COLO829 (cell line): ENCODE measurements around the gene CRYBA1.
A peak's percentile ranks its signal among the peaks of the same experiment; 100 is the strongest.
"Not testable (repeated sequence)": the region's sequence is repeated elsewhere in the genome, so short reads cannot be mapped to it uniquely, and the experiment has no call there.

ENCODE experiments used
- DNase-seq: peaks from one replicate; pipeline ENCODE4 v3.0.0; 2012; ENCODE audit warnings: low spot score

Gene CRYBA1

GRCh38 chr17:29246628-29247027, at the start of gene CRYBA1:
Gene CRYBA1, plus strand, starts transcription at chr17:29246859. Its CDS starts 5 bp downstream, at chr17:29246864.
- DNase-seq: no peak

DNA sequence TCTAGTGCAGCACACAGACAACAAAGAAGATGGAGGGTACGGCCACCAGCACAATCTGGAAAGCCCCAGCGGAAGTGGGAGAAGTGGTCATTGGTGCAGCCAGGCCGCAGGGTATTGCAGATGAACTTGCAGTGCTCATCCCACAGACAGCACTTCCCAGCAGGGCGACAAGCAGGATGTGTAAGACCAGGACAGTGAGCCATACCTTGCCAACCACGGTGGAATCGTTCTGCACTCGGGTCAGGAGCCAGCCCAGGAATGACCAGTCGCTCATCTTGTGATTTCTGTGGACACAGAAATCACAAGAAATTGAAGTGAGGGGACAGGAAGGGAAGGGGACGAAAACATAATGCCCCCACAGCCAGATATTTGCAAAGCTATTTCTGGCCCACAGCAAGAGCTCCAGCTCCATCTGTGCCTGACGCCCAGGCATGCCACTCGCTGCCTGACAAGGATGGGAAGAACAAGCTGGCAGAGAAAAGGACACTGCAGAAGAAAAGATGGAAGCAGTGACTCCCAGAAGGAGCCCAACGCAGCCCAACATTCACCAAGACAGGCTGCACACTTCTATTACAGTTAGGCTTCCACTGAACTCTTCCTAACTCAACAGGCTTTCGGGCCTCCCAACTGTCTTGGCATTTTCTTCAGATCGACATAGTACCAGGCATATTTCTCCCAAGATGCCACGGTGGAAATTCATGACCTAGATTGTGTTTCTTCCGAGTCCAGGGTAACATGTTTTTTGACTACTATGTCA, 49.0 kb upstream of the CRYBA1 start:
- no peak for DNase-seq

GRCh38 chr17:29204068-29204804, 42.4 kb upstream of the CRYBA1 start:
- DNase-seq: not testable (repeated sequence)

DNA sequence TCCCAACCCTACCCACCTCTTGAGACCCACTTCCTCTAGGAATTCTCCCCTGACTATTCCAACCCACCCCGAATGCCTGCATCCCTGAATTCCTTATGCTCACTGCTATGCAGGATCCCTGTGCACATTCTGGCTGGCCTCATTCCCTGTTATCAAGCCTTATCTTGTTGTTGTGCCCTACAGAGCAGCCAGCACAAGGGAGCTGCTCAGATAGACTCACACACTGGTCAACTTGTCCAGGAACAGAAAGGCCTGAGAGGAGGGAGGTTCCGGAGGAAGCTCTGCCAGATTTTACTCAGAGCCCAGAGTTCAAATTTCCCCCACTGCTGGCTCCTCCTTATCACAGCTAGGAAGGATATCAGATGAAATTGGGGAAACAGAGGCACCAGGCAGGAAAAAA, 41.6 kb upstream of the CRYBA1 start:
- no peak for DNase-seq

DNA sequence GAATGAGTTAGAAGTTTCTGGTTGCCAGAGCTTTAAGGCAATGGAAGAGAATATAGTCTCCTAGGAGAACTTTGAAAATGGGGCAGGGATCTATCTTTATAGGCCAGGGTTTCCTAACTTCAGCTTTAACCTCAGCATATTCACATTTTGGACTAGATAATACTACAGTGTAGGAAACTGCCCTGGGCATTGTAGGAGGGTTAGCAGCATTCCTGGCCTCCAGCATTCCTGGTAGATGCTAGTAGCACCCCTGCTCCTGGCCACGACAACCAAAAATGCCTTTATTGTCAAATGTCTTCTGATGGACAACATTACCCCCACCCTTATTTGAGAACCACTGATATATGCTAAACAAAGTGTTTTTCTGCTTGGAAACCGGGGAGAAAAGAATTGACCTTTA, 38.7 kb upstream of the CRYBA1 start:
- no peak for DNase-seq

DNA sequence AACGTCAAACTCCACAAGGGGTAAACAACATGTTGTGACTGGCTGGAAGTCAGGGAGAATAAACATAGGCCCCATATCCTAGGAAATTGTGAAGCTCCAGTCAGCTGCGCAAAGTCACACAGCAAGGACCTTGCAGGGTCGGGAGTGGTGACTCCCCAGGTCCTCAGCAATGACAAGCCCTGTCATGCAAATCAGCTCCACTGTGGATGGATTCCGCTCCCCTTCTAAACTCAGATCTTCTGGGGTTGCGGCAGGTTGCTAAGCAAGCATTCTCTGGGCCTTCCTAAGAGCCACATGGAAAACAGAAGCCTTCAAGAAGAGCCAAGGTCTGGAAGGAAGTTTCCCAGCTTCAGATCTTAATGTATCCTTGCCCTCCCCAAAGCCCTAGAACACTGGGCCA, 37.6 kb upstream of the CRYBA1 start:
- no peak for DNase-seq

DNA sequence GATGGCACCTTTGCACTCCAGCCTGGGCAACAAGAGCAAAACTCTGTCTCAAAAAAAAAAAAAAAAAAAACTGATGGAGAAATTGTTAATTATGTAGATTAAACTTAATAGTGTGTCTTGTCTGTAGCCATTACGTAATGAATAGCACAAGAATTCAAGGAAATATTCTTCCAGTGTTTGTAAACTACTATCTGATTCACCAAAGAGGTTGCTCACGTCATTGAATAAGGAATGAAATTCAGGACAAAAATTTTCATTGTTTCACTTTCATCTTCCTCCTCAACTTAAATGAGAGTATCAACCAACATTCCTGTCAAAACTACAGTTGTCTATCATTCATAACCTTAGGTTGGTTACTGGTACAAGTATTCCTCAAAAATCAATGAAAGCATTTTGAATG, 35.8 kb upstream of the CRYBA1 start:
- no peak for DNase-seq

DNA sequence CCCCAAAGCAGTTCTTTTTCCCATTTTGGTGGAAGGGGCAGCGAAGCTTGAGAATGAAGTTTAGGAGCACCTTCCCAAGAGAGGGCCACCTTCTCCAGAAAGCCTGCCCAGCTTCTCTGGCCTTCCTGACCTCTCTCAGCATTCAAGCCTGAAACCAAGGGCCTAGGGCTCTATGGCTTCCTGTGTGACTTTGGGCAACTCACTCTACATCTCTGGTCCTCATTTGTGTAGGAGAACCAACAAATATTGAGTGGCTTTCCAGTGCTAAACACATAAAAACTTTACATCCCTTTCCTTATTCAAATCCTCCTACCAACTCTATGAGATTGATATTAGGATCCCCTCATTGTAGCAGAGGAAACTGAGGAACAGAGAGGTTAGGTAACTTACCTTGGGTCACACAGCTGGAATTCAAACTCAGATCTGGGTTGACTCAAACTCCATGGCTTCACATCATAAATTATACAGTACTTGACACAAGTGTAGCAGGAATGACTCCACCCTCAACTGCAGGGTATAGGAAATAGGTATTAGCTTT, 34.5 kb upstream of the CRYBA1 start:
- DNase-seq: no peak

DNA sequence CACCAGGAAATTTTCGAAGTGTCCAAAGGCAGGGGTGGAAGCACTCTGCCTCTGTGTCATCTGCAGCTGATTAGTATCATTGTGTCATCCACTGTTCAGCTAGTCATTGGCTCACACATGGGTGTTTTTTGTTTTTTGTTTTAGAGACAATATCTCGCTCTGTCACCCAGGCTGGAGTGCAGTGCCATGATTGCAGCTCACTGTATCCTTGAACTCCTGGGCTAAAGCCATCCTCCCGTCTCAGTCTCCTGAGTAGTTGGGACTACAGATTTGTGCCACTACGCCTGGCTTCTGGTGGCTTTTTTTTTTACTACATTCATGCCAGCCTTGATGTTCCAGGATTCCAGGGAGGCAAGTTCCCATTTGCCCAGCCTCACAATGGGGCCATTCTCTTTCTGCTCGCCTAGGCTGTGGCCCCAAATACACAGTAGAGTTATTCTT, 34.0 kb upstream of the CRYBA1 start:
- peak; percentile 66 for DNase-seq

- no peak for DNase-seq
These were observed 32.2 kb upstream of the CRYBA1 start for GRCh38 chr17:29214215-29215146.

DNA sequence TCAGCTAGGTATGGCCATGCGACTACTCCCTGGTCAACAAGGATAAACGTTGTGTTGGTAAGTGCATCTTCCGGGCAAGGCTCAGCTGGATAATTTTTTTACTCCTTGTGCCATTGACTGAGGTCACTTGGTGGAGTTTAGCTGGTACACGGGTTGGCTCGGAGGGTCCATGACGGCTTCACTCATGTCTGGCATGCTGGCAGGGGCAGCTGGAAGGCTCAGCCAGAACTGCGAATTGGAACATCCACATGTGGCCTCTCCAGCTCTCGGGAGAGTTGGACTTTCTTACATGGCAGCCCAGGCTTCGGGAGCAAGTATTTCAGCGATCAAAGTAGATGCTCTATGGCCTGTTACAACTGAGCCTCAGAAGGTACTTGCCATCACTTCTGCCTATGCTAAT, 31.5 kb upstream of the CRYBA1 start:
- DNase-seq: no peak

GRCh38 chr17:29215717-29216116, 30.9 kb upstream of the CRYBA1 start:
- DNase-seq: no peak

- DNase-seq: no peak
These were observed 30.5 kb upstream of the CRYBA1 start for GRCh38 chr17:29216181-29216580.

- DNase-seq: no peak
These were observed 29.8 kb upstream of the CRYBA1 start for GRCh38 chr17:29216856-29217255.

GRCh38 chr17:29219378-29220047, 27.1 kb upstream of the CRYBA1 start:
- DNase-seq: peak; percentile 85

DNA sequence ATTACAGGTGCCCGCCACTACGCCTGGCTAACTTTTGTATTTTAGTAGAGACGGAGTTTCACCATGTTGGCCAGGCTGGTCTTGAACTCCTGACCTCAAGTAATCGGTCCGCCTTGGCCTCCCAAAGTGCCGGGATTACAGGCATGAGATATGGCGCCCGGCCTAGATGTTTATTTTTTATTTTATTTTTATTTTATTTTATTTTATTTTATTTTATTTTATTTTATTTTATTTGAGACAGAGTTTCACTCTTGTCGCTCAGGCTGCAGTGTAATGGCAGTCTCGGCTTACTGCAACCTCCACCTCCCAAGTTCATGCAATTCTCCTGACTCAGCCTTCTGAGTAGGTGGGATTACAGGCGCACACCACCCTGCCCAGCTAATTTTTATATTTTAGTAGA, 25.3 kb upstream of the CRYBA1 start:
- DNase-seq: not testable (repeated sequence)

DNA sequence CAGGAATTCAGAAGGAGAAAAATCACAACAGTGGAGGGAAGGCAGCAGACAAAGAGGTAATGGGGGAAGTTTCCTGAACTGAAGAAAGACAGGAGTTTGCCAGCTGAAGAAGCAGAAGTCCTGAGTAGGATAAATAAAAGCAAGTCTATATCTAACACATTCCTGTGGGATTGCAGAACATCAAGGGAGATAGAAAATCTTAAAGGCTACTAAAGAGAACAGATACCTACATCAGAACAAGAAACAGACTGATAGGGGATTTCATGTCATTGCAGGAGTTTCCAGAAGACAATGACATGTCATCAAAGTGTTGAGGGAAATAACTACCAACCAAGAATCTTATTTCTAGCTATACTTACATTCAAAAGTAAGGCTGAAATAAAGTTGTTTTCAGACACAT, 21.3 kb upstream of the CRYBA1 start:
- no peak for DNase-seq

DNA sequence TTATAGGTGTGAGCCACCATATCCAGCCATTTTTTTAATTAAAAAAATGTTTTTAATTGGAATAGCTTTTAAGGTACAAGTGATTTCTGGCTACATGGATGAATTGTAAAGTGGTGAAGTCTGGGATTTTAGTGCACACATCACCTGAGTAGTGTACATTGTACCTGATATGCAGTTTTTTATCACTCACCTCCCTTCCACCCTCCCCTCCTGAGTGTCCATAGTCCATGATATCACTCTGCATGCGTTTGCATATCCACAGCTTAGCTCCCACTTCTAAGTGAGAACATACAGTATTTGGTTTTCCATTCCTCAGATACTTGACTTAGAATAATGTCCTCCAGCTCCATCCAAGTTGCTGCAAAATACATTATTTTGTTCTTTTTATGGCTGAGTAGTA, 13.4 kb upstream of the CRYBA1 start:
- DNase-seq: no peak

GRCh38 chr17:29234972-29235371, 11.7 kb upstream of the CRYBA1 start:
- DNase-seq: not testable (repeated sequence)

- no peak for DNase-seq
These were observed 10.8 kb upstream of the CRYBA1 start for GRCh38 chr17:29235904-29236303.

- no peak for DNase-seq
These were observed 9.1 kb upstream of the CRYBA1 start for GRCh38 chr17:29237476-29238132.
